Stimulated activated naive CD8-positive, alpha-beta T cell treated with anti-CD3 and anti-CD28 coated beads, Interleukin-15, amount 100 ng/mL, for 72 hours (primary cell): ENCODE data around the gene IRAG1.
A peak's percentile ranks its signal among the peaks of the same experiment; 100 is the strongest.

Experiments used
- ATAC-seq: fragments of 150-1000 bp; cut with Tn5 transposase; 2 replicates; pipeline ENCODE4 v1.10.0; 2021; ENCODE audit warnings: mild to moderate bottlenecking, moderate library complexity
- DNase-seq, 2 donors: peaks; one replicate each; pipeline ENCODE4 v3.0.0; 2021 to 2022
- H3K27ac Mint-ChIP-seq, 2 donors: one replicate each; pipeline ENCODE4 v1.8.0; 2022; ENCODE audit warnings: mild to moderate bottlenecking in 2 of 2, mixed read lengths in 2 of 2, moderate library complexity in 2 of 2
- H3K27me3 Mint-ChIP-seq: one replicate; pipeline ENCODE4 v1.8.0; 2022; ENCODE audit warnings: mixed read lengths
- H3K4me1 Mint-ChIP-seq: one replicate; pipeline ENCODE4 v1.8.0; 2022; ENCODE audit warnings: mild to moderate bottlenecking, mixed read lengths
- H3K4me3 Mint-ChIP-seq, 2 donors: one replicate each; pipeline ENCODE4 v1.8.0; 2022; ENCODE audit warnings: mild to moderate bottlenecking in 2 of 2, mixed read lengths in 2 of 2, moderate library complexity in 1 of 2
- H3K9me3 Mint-ChIP-seq, 2 donors: one replicate each; pipeline ENCODE4 v1.8.0; 2022; ENCODE audit warnings: mixed read lengths in 2 of 2

IRAG1 gene

GRCh38 chr11:10719616-10720015, 26.1 kb upstream of the IRAG1 start:
- peaks cover 56% of the 10 kb centered on the region for H3K27me3 Mint-ChIP-seq
- no peak overlapping the region for H3K27ac Mint-ChIP-seq
- peaks cover 9% of the 10 kb centered on the region for H3K4me1 Mint-ChIP-seq
- no peak for DNase-seq
- H3K4me3 Mint-ChIP-seq: no peak overlapping the region
- no peaks in the 10 kb centered on the region for H3K9me3 Mint-ChIP-seq
- ATAC-seq: no peak

GRCh38 chr11:10716543-10717259, 23.1 kb upstream of the IRAG1 start:
- H3K27ac Mint-ChIP-seq: no peak overlapping the region
- H3K27me3 Mint-ChIP-seq: peaks cover 38% of the 10 kb centered on the region
- ATAC-seq: no peak
- no peak overlapping the region for H3K4me3 Mint-ChIP-seq
- DNase-seq: no peak
- H3K4me1 Mint-ChIP-seq: peaks cover under 1% of the 10 kb centered on the region
- H3K9me3 Mint-ChIP-seq: no peaks in the 10 kb centered on the region

GRCh38 chr11:10716122-10716521, 22.6 kb upstream of the IRAG1 start:
- Mint-ChIP-seq H3K27ac (no peak overlapping the region), H3K4me1 (no peaks in the 10 kb centered on the region), H3K27me3 (peaks cover 34% of the 10 kb centered on the region), H3K9me3 (no peaks in the 10 kb centered on the region), H3K4me3 (no peak overlapping the region)
- DNase-seq (no peak), ATAC-seq (no peak)

GRCh38 chr11:10715571-10715970, 22.0 kb upstream of the IRAG1 start:
- no peak overlapping the region for H3K4me3 Mint-ChIP-seq
- H3K9me3 Mint-ChIP-seq: no peaks in the 10 kb centered on the region
- no peaks in the 10 kb centered on the region for H3K4me1 Mint-ChIP-seq
- DNase-seq: no peak
- peaks cover 29% of the 10 kb centered on the region for H3K27me3 Mint-ChIP-seq
- no peak overlapping the region for H3K27ac Mint-ChIP-seq
- ATAC-seq: no peak

GRCh38 chr11:10709299-10710086, 15.9 kb upstream of the IRAG1 start:
- Mint-ChIP-seq H3K27me3 (no peaks in the 10 kb centered on the region), H3K4me3 (no peak overlapping the region), H3K4me1 (no peaks in the 10 kb centered on the region), H3K27ac (no peak overlapping the region), H3K9me3 (no peaks in the 10 kb centered on the region)
- ATAC-seq (no peak), DNase-seq (no peak)

- H3K4me1 Mint-ChIP-seq: no peaks in the 10 kb centered on the region
- no peaks in the 10 kb centered on the region for H3K27me3 Mint-ChIP-seq
- no peak for ATAC-seq
- DNase-seq: no peak
- no peak overlapping the region for H3K4me3 Mint-ChIP-seq
- no peak overlapping the region for H3K27ac Mint-ChIP-seq
- H3K9me3 Mint-ChIP-seq: no peaks in the 10 kb centered on the region
Measured at GRCh38 chr11:10708131-10708530, 14.6 kb upstream of the IRAG1 start.

- ATAC-seq: no peak
- Mint-ChIP-seq H3K4me3 (no peak overlapping the region), H3K4me1 (no peaks in the 10 kb centered on the region), H3K9me3 (no peaks in the 10 kb centered on the region), H3K27me3 (peaks cover 9% of the 10 kb centered on the region), H3K27ac (no peak overlapping the region)
- no peak for DNase-seq
Measured at GRCh38 chr11:10701982-10702381, 8.4 kb upstream of the IRAG1 start.

- Mint-ChIP-seq H3K9me3 (no peaks in the 10 kb centered on the region), H3K4me3 (no peak overlapping the region), H3K4me1 (no peaks in the 10 kb centered on the region), H3K27me3 (peaks cover 16% of the 10 kb centered on the region), H3K27ac (peak overlapping the region in 1 of 2 donors; percentile 43)
- DNase-seq: no peak
- no peak for ATAC-seq
Measured at GRCh38 chr11:10699072-10699471, 5.5 kb upstream of the IRAG1 start.

GRCh38 chr11:10697323-10697620, 3.7 kb upstream of the IRAG1 start:
- Mint-ChIP-seq H3K27me3 (peaks cover 29% of the 10 kb centered on the region), H3K4me3 (no peak overlapping the region), H3K27ac (no peak overlapping the region), H3K4me1 (peaks cover 7% of the 10 kb centered on the region), H3K9me3 (no peaks in the 10 kb centered on the region)
- DNase-seq: no peak
- no peak for ATAC-seq

- H3K4me1 Mint-ChIP-seq: peaks cover 7% of the 10 kb centered on the region
- no peak overlapping the region for H3K4me3 Mint-ChIP-seq
- DNase-seq (no peak), ATAC-seq (no peak)
- H3K9me3 Mint-ChIP-seq: no peaks in the 10 kb centered on the region
- H3K27me3 Mint-ChIP-seq: peaks cover 35% of the 10 kb centered on the region
- no peak overlapping the region for H3K27ac Mint-ChIP-seq
Measured at GRCh38 chr11:10696468-10697322, 3.1 kb upstream of the IRAG1 start.

GRCh38 chr11:10695833-10696232, 2.3 kb upstream of the IRAG1 start:
- Mint-ChIP-seq H3K27me3 (peaks cover 43% of the 10 kb centered on the region), H3K4me1 (peaks cover 7% of the 10 kb centered on the region), H3K9me3 (no peaks in the 10 kb centered on the region), H3K27ac (no peak overlapping the region), H3K4me3 (no peak overlapping the region)
- ATAC-seq (no peak), DNase-seq (no peak)

- Mint-ChIP-seq H3K4me3 (no peak overlapping the region), H3K27ac (no peak overlapping the region), H3K27me3 (peaks cover 48% of the 10 kb centered on the region), H3K4me1 (peaks cover 7% of the 10 kb centered on the region), H3K9me3 (no peaks in the 10 kb centered on the region)
- no peak for ATAC-seq
- DNase-seq: no peak
Measured at GRCh38 chr11:10694486-10695239, 1.1 kb upstream of the IRAG1 start.

GRCh38 chr11:10692531-10693115, 932 bp downstream of the IRAG1 start:
- H3K4me1 Mint-ChIP-seq: peaks cover 7% of the 10 kb centered on the region
- no peaks in the 10 kb centered on the region for H3K9me3 Mint-ChIP-seq
- DNase-seq (no peak), ATAC-seq (no peak)
- no peak overlapping the region for H3K4me3 Mint-ChIP-seq
- peaks cover 49% of the 10 kb centered on the region for H3K27me3 Mint-ChIP-seq
- peak overlapping the region in 1 of 2 donors; percentile 69 for H3K27ac Mint-ChIP-seq

GRCh38 chr11:10688401-10688800, 5.2 kb downstream of the IRAG1 start:
- H3K4me1 Mint-ChIP-seq: peaks cover 7% of the 10 kb centered on the region
- H3K27me3 Mint-ChIP-seq: peaks cover 38% of the 10 kb centered on the region
- DNase-seq: no peak
- ATAC-seq: peak; percentile 50
- no peaks in the 10 kb centered on the region for H3K9me3 Mint-ChIP-seq
- H3K4me3 Mint-ChIP-seq: no peak overlapping the region
- no peak overlapping the region for H3K27ac Mint-ChIP-seq

- Mint-ChIP-seq H3K27me3 (peaks cover 19% of the 10 kb centered on the region), H3K4me1 (no peaks in the 10 kb centered on the region), H3K9me3 (no peaks in the 10 kb centered on the region), H3K4me3 (no peak overlapping the region), H3K27ac (no peak overlapping the region)
- DNase-seq: no peak
- ATAC-seq: no peak
Measured at GRCh38 chr11:10686311-10686710, 7.2 kb downstream of the IRAG1 start.
